Prostate gland (tissue), 2 donors: Measurements from ENCODE around the gene CATSPERD. TPM values are rescaled to one million over a fixed set of nuclear protein-coding genes. Genes with fewer than 3 reads are reported as not detected.

Source experiments
- DNase-seq: peaks from one replicate; pipeline ENCODE4 v3.0.0-alpha.2; 2019; ENCODE audit warnings: low spot score
- H3K27ac ChIP-seq, 2 donors: fragments of 200-600 bp; sonication (generic); 2 replicates each; pipeline ENCODE4 v1.5.1; 2017 to 2019
- H3K27me3 ChIP-seq: fragments of 200-600 bp; sonication (generic); replicated peaks from 2 replicates; pipeline ENCODE4 v1.5.1; 2019; ENCODE audit not compliant: insufficient read depth
- H3K36me3 ChIP-seq, 2 donors: fragments of 200-600 bp; sonication (generic); 1 replicate in 1 of 2; 2 replicates in 1 of 2; pipeline versions ENCODE4 v1.5.1 to v1.8.1; 2017 to 2019
- H3K4me1 ChIP-seq: fragments of 200-600 bp; sonication (generic); replicated peaks from 2 replicates; pipeline ENCODE4 v1.5.1; 2019
- H3K4me3 ChIP-seq, 2 donors: fragments of 200-600 bp; sonication (generic); 2 replicates each; pipeline ENCODE4 v1.5.1; 2017 to 2019
- H3K9me3 ChIP-seq: fragments of 200-600 bp; sonication (generic); 2 replicates; pipeline ENCODE4 v1.5.1; 2017
- CTCF ChIP-seq, 4 experiments: fragments of 200-600 bp in 2 of 4; fragments of 450-650 bp in 2 of 4; sonication (generic) in 2 of 4; IDR thresholded peaks; 1 replicate in 3 of 4; 2 replicates in 1 of 4; pipeline ENCODE4 v1.5.1; 2016 to 2019; ENCODE audit warnings: antibody characterized with exemption in 4 of 4, mild to moderate bottlenecking in 2 of 4, moderate library complexity in 2 of 4
- POLR2A ChIP-seq: fragments of 450-650 bp; IDR thresholded peaks from one replicate; pipeline ENCODE4 v1.6.1; 2016; ENCODE audit warnings: antibody characterized with exemption, mild to moderate bottlenecking
- POLR2AphosphoS5 ChIP-seq: sonication (generic); formaldehyde crosslinking; IDR thresholded peaks from one replicate; pipeline ENCODE4 v1.6.1; 2017; ENCODE audit warnings: antibody characterized with exemption
- WGBS: methylation state at CpG from one replicate; pipeline ENCODE4 v1.1.5; 2018; 5-methylcytosine and 5-hydroxymethylcytosine counted together
- intact Hi-C: fragments of 100-400 bp; cut with DNase I; formaldehyde crosslinking; loops from one replicate; pipeline ENCODE4 v1.14.2; 2022
- total RNA-seq, 2 donors: library from RNA; depleted of rRNA; stranded (reverse); fragments of >200 nt; gene quantifications; one replicate each; pipeline ENCODE4 v1.1.0, GENCODE V29; 2016

CATSPERD gene, protein sequence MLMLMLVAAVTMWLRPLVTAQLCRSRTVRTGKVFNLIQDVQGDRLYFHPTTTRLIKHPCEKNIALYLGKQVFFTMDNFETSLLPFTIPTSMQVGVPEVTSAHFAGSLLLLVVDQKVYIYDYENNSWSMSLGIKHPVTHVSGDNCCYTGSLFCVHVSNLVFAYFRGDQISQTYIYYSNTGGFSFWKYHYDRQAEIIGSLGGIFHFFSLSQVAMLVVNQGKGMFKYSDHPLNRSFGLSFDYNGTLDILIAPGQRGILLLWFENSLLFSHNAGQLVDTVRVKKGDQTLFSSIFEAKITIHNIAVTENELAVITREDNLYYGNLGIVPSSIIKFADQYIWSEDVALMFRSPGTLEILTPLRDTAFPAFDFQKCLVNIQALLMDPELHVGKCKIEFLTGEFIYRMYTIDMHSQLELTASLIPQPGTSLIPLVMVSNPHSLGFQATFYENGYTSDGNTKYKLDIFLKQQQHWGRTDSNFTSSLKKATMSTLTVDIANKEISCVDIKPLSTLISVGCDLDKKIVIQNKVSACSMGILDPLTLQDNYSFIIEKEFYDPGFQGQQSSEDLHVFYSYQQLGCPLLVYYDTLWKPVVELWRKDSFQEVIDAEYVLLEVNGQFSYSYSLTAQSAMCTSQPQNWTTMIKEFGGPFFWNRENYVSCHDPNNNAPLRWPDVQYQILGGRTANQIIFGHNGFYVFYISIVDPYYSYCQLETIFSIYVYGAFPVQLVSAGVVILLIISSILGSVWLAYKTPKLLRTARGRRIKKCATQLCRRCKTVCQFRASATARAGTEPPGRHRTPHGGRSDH
- total RNA-seq: 1 to 10 TPM in 1 of 2 donors, not detected in 1; 1.4 TPM

- peak; percentile 51 for TF ChIP-seq POLR2A
- TF ChIP-seq POLR2AphosphoS5: peak; percentile 99
- TF ChIP-seq CTCF (IDR thresholded peaks at IDR 0.05): peak; percentile 84 to 98 (median 93)
- Histone ChIP-seq H3K36me3 (no peaks in the 10 kb centered on the region), H3K9me3 (no peaks in the 10 kb centered on the region), H3K4me1 (peaks cover 9% of the 10 kb centered on the region), H3K27ac (peak within 1 kb of the TSS; percentile 89 to 90), H3K4me3 (peak within 1 kb of the TSS; percentile 97 to 99), H3K27me3 (no peaks in the 10 kb centered on the region)
- peak; percentile 98 for DNase-seq
- intact Hi-C loops: loop anchor here (1.0 kb wide), 1 partner anchor 30 kb away; the partner anchor contains the start of gene RPL36
- WGBS: under 1% methylated on average over 79 of the region's 90 CpGs
Observed at GRCh38 chr19:5719961-5720790, at the start of gene CATSPERD, which contains the start of gene LONP1. CATSPERD (plus strand) TSS chr19:5720637; CDS start chr19:5720738, 101 bp downstream. LONP1 (minus strand) TSS chr19:5720146; CDS start chr19:5720132, 14 bp downstream.

GRCh38 chr19:5671600-5671999 lies 48.8 kb upstream of the CATSPERD start:
- Histone ChIP-seq H3K4me3 (no peak overlapping the region), H3K27ac (no peak overlapping the region), H3K9me3 (no peaks in the 10 kb centered on the region), H3K27me3 (no peaks in the 10 kb centered on the region), H3K4me1 (no peaks in the 10 kb centered on the region), H3K36me3 (peaks cover 9 to 18% of the 10 kb centered on the region in 2 donors)
- no peak for DNase-seq
- WGBS: 78% methylated on average over 7 of the region's 7 CpGs
- intact Hi-C loops: no loop called here
- TF ChIP-seq POLR2AphosphoS5 (no peak), CTCF (IDR thresholded peaks at IDR 0.05) (no peak)

- DNase-seq: no peak
- WGBS: 89% methylated on average over 13 of the region's 13 CpGs
- H3K9me3 ChIP-seq: no peaks in the 10 kb centered on the region
- H3K36me3 ChIP-seq: peaks cover 0 to 6% of the 10 kb centered on the region in 2 donors
- no peaks in the 10 kb centered on the region for H3K27me3 ChIP-seq
- no peak overlapping the region for H3K27ac ChIP-seq
- H3K4me1 ChIP-seq: no peaks in the 10 kb centered on the region
- TF ChIP-seq CTCF (IDR thresholded peaks at IDR 0.05): no peak
- TF ChIP-seq POLR2A: no peak
- no peak for TF ChIP-seq POLR2AphosphoS5
- no peak overlapping the region for H3K4me3 ChIP-seq
- intact Hi-C loops: no loop called here
Observed at GRCh38 chr19:5672708-5673459, 47.6 kb upstream of the CATSPERD start.

GRCh38 chr19:5673752-5674151 lies 46.7 kb upstream of the CATSPERD start:
- TF ChIP-seq CTCF (IDR thresholded peaks at IDR 0.05) (no peak), POLR2AphosphoS5 (no peak), POLR2A (no peak)
- DNase-seq: no peak
- intact Hi-C loops: no loop called here
- Histone ChIP-seq H3K4me3 (no peak overlapping the region), H3K27ac (no peak overlapping the region), H3K27me3 (no peaks in the 10 kb centered on the region), H3K4me1 (no peaks in the 10 kb centered on the region), H3K36me3 (peaks cover 0 to 4% of the 10 kb centered on the region in 2 donors), H3K9me3 (no peaks in the 10 kb centered on the region)
- WGBS: 98% methylated on average over 1 of the region's 1 CpG
